Prostate gland (tissue), 2 donors: Measurements from ENCODE around the gene DDX53. TPM values are rescaled to one million over a fixed set of nuclear protein-coding genes. Genes with fewer than 3 reads are reported as not detected.

ENCODE experiments used
- DNase-seq: peaks from one replicate; pipeline ENCODE4 v3.0.0-alpha.2; 2019; ENCODE audit warnings: low spot score
- H3K27ac ChIP-seq, 2 donors: fragments of 200-600 bp; sonication (generic); 2 replicates each; pipeline ENCODE4 v1.5.1; 2017 to 2019
- H3K27me3 ChIP-seq: fragments of 200-600 bp; sonication (generic); replicated peaks from 2 replicates; pipeline ENCODE4 v1.5.1; 2019; ENCODE audit not compliant: insufficient read depth
- H3K36me3 ChIP-seq, 2 donors: fragments of 200-600 bp; sonication (generic); 1 replicate in 1 of 2; 2 replicates in 1 of 2; pipeline versions ENCODE4 v1.5.1 to v1.8.1; 2017 to 2019
- H3K4me1 ChIP-seq: fragments of 200-600 bp; sonication (generic); replicated peaks from 2 replicates; pipeline ENCODE4 v1.5.1; 2019
- H3K4me3 ChIP-seq, 2 donors: fragments of 200-600 bp; sonication (generic); 2 replicates each; pipeline ENCODE4 v1.5.1; 2017 to 2019
- H3K9me3 ChIP-seq: fragments of 200-600 bp; sonication (generic); 2 replicates; pipeline ENCODE4 v1.5.1; 2017
- POLR2A ChIP-seq: fragments of 450-650 bp; IDR thresholded peaks from one replicate; pipeline ENCODE4 v1.6.1; 2016; ENCODE audit warnings: antibody characterized with exemption, mild to moderate bottlenecking
- POLR2AphosphoS5 ChIP-seq: sonication (generic); formaldehyde crosslinking; IDR thresholded peaks from one replicate; pipeline ENCODE4 v1.6.1; 2017; ENCODE audit warnings: antibody characterized with exemption
- WGBS: methylation state at CpG from one replicate; pipeline ENCODE4 v1.1.5; 2018; 5-methylcytosine and 5-hydroxymethylcytosine counted together
- intact Hi-C: fragments of 100-400 bp; cut with DNase I; formaldehyde crosslinking; loops from one replicate; pipeline ENCODE4 v1.14.2; 2022
- total RNA-seq, 2 donors: library from RNA; depleted of rRNA; stranded (reverse); fragments of >200 nt; gene quantifications; one replicate each; pipeline ENCODE4 v1.1.0, GENCODE V29; 2016
- TF ChIP-seq, protein P1 (sequence below), 4 experiments: fragments of 200-600 bp in 2 of 4; fragments of 450-650 bp in 2 of 4; sonication (generic) in 2 of 4; IDR thresholded peaks; 1 replicate in 3 of 4; 2 replicates in 1 of 4; pipeline ENCODE4 v1.5.1; 2016 to 2019; ENCODE audit warnings: antibody characterized with exemption in 4 of 4, mild to moderate bottlenecking in 2 of 4, moderate library complexity in 2 of 4

Gene DDX53
- total RNA-seq, 2 donors from 2014 or later: 2.3 TPM; not detected in 1

DNA sequence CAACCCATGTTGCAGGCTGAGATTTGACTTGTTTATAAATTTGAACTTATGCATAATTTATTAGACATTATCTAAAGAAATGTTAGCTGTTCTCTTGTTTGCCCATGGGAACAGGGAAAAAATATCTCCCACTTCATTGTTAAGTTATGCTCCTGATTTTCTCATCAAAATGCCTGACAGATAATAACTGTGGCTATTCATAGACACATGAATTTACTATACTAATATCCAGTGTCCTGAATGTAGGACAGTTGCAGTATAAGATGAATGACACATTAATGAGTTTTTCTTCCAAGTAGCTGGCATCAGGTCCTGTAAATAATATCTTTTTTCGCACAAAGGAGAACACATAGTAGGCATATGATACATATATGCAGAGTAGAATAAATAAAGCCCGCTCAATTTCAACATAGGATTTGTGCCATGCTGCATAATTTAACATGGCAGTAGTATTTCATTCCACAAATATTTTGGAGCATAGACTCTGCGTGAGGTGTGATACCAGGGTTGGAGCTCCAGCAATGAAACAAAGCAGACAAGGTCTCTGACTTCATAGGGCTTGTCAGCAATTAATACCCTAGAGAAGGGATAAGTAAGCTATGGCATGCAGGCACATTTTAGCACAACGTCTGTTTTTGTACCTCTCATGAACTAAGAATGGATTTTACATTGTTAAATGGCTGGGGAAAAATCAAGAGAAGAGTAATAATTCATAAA, 40.4 kb upstream of the DDX53 start:
- 54% methylated on average over 4 of the region's 4 CpGs for WGBS
- Histone ChIP-seq H3K9me3 (no peaks in the 10 kb centered on the region), H3K4me3 (no peak overlapping the region), H3K27ac (no peak overlapping the region), H3K4me1 (no peaks in the 10 kb centered on the region), H3K27me3 (no peaks in the 10 kb centered on the region), H3K36me3 (no peaks in the 10 kb centered on the region)
- TF ChIP-seq, protein P1, sequence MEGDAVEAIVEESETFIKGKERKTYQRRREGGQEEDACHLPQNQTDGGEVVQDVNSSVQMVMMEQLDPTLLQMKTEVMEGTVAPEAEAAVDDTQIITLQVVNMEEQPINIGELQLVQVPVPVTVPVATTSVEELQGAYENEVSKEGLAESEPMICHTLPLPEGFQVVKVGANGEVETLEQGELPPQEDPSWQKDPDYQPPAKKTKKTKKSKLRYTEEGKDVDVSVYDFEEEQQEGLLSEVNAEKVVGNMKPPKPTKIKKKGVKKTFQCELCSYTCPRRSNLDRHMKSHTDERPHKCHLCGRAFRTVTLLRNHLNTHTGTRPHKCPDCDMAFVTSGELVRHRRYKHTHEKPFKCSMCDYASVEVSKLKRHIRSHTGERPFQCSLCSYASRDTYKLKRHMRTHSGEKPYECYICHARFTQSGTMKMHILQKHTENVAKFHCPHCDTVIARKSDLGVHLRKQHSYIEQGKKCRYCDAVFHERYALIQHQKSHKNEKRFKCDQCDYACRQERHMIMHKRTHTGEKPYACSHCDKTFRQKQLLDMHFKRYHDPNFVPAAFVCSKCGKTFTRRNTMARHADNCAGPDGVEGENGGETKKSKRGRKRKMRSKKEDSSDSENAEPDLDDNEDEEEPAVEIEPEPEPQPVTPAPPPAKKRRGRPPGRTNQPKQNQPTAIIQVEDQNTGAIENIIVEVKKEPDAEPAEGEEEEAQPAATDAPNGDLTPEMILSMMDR (IDR thresholded peaks at IDR 0.05): no peak
- TF ChIP-seq POLR2A (no peak), POLR2AphosphoS5 (no peak)
- DNase-seq: no peak
- intact Hi-C loops: no loop called here

- H3K4me1 ChIP-seq: no peaks in the 10 kb centered on the region
- no peak overlapping the region for H3K27ac ChIP-seq
- no peak for DNase-seq
- no peaks in the 10 kb centered on the region for H3K9me3 ChIP-seq
- WGBS: 91% methylated on average over 2 of the region's 2 CpGs
- no peak for TF ChIP-seq POLR2AphosphoS5
- TF ChIP-seq POLR2A: no peak
- TF ChIP-seq, protein P1 (IDR thresholded peaks at IDR 0.05): no peak
- H3K4me3 ChIP-seq: no peak overlapping the region
- H3K36me3 ChIP-seq: no peaks in the 10 kb centered on the region
- no peaks in the 10 kb centered on the region for H3K27me3 ChIP-seq
- intact Hi-C loops: no loop called here
These were observed 36.6 kb upstream of the DDX53 start for GRCh38 chrX:22963196-22963595.

GRCh38 chrX:22968494-22968893, 31.3 kb upstream of the DDX53 start:
- intact Hi-C loops: no loop called here
- 90% methylated on average over 2 of the region's 2 CpGs for WGBS

GRCh38 chrX:22969411-22969810, 30.3 kb upstream of the DDX53 start:
- Histone ChIP-seq H3K4me1 (no peaks in the 10 kb centered on the region), H3K36me3 (no peaks in the 10 kb centered on the region), H3K4me3 (no peak overlapping the region), H3K9me3 (no peaks in the 10 kb centered on the region), H3K27me3 (no peaks in the 10 kb centered on the region), H3K27ac (no peak overlapping the region)
- TF ChIP-seq, protein P1 (IDR thresholded peaks at IDR 0.05): no peak
- TF ChIP-seq POLR2A (no peak), POLR2AphosphoS5 (no peak)
- DNase-seq: no peak
- WGBS: 71% methylated on average over 1 of the region's 1 CpG
- intact Hi-C loops: no loop called here

More at GRCh38 chrX:22968494-22968893, 31.3 kb upstream of the DDX53 start:
- Histone ChIP-seq H3K36me3 (no peaks in the 10 kb centered on the region), H3K9me3 (no peaks in the 10 kb centered on the region), H3K4me1 (no peaks in the 10 kb centered on the region), H3K4me3 (no peak overlapping the region), H3K27ac (no peak overlapping the region), H3K27me3 (no peaks in the 10 kb centered on the region)
- DNase-seq: no peak
- TF ChIP-seq POLR2A (no peak), POLR2AphosphoS5 (no peak)
- TF ChIP-seq, protein P1 (IDR thresholded peaks at IDR 0.05): no peak

DNA sequence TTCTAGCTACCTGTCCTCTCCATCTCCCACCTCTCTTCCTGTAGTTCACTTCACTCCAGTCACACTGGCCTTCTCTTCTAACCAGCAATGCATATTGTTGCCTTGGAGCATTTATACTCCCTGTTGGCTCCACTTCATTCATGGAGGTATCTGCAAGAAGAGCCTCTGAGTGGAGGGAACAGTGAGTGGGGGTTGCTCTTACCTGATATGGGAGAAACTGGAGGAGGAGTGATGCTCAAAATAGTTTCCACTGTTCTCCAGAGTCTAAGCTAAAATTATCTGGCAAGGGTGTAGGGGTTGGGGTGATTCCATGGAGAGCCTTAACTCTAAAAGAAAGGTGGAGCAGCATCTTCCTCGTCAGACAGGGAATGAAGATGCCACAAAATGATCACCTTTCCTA, 28.9 kb upstream of the DDX53 start:
- 87% methylated on average over 1 of the region's 1 CpG for WGBS
- no peaks in the 10 kb centered on the region for H3K27me3 ChIP-seq
- no peak overlapping the region for H3K4me3 ChIP-seq
- no peak overlapping the region for H3K27ac ChIP-seq
- no peak for DNase-seq
- H3K4me1 ChIP-seq: no peaks in the 10 kb centered on the region
- no peaks in the 10 kb centered on the region for H3K9me3 ChIP-seq
- no peaks in the 10 kb centered on the region for H3K36me3 ChIP-seq
- intact Hi-C loops: no loop called here
- TF ChIP-seq, protein P1 (IDR thresholded peaks at IDR 0.05): no peak
- TF ChIP-seq POLR2AphosphoS5 (no peak), POLR2A (no peak)
